ENCODE results near the gene GTF3A.

DNA sequence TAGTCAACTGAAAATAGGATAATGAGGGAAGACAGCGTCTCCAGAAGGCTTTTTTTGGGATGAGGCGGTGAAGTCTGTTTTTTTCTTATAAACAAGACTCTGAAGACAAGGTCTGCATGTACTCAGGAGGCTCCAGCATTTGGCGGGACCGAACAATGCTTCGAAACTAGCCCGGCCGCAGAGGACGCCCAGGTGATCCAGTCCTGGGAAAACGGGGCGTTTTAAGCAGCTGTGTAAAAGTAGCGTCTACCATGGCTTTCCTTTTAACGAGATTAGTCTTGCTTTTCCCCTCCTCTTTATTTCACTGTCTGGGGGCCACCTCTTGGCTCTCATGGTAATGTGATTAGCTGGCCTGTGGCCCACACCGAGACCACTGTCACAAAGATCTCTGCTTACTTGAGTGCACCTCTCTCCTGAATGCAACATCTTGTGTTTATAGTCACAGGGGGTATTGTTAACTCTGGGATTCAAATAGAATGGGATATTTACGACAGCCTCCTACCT lies 29.4 kb upstream of the GTF3A start:
- TF ChIP-seq, protein P1, sequence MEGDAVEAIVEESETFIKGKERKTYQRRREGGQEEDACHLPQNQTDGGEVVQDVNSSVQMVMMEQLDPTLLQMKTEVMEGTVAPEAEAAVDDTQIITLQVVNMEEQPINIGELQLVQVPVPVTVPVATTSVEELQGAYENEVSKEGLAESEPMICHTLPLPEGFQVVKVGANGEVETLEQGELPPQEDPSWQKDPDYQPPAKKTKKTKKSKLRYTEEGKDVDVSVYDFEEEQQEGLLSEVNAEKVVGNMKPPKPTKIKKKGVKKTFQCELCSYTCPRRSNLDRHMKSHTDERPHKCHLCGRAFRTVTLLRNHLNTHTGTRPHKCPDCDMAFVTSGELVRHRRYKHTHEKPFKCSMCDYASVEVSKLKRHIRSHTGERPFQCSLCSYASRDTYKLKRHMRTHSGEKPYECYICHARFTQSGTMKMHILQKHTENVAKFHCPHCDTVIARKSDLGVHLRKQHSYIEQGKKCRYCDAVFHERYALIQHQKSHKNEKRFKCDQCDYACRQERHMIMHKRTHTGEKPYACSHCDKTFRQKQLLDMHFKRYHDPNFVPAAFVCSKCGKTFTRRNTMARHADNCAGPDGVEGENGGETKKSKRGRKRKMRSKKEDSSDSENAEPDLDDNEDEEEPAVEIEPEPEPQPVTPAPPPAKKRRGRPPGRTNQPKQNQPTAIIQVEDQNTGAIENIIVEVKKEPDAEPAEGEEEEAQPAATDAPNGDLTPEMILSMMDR (IDR thresholded peaks at IDR 0.05; ENCODE audit: low read length): no peak
- TF ChIP-seq EZH2phosphoT487 (IDR thresholded peaks at IDR 0.05; ENCODE audit: low read length) (no peak), EZH2 (optimal IDR thresholded peaks at IDR 0.05; ENCODE audit: low read depth, low read length) (no peak)
